HS-27A (cell line): ENCODE data around the gene DDX28.
"Not testable (repeated sequence)": the region's sequence is repeated elsewhere in the genome, so short reads cannot be mapped to it uniquely, and the experiment has no call there.

Experiments
- DNase-seq: peaks from one replicate; pipeline ENCODE4 v3.0.0-alpha.2; 2012; ENCODE audit warnings: low read depth, missing footprints

DDX28 gene

GRCh38 chr16:67994040-67994408 lies 29.0 kb downstream of the DDX28 start:
- not testable (repeated sequence) for DNase-seq

GRCh38 chr16:67993207-67994039 lies 29.6 kb downstream of the DDX28 start:
- no peak for DNase-seq

GRCh38 chr16:67992661-67993206 lies 30.3 kb downstream of the DDX28 start:
- DNase-seq: no peak

- no peak for DNase-seq
These were observed 33.0 kb downstream of the DDX28 start for GRCh38 chr16:67990018-67990386.

GRCh38 chr16:67989322-67990017 lies 33.6 kb downstream of the DDX28 start:
- DNase-seq: no peak

GRCh38 chr16:67988675-67989074 lies 34.4 kb downstream of the DDX28 start:
- DNase-seq: no peak

GRCh38 chr16:67987460-67988160 lies 35.4 kb downstream of the DDX28 start:
- DNase-seq: no peak

- DNase-seq: no peak
These were observed 36.1 kb downstream of the DDX28 start for GRCh38 chr16:67986949-67987348.

GRCh38 chr16:67982011-67982696 lies 40.9 kb downstream of the DDX28 start:
- DNase-seq: no peak

- no peak for DNase-seq
These were observed 42.9 kb downstream of the DDX28 start, which contains the start of gene DPEP3 for GRCh38 chr16:67979955-67980678. Gene DPEP3, minus strand, starts transcription at chr16:67980499. Its CDS starts 119 bp downstream, at chr16:67980380.

- DNase-seq: no peak
These were observed 45.4 kb downstream of the DDX28 start for GRCh38 chr16:67977469-67978227.

GRCh38 chr16:67977005-67977404 lies 46.0 kb downstream of the DDX28 start:
- no peak for DNase-seq

GRCh38 chr16:67976205-67976604 lies 46.8 kb downstream of the DDX28 start:
- no peak for DNase-seq

GRCh38 chr16:67975321-67976105 lies 47.5 kb downstream of the DDX28 start:
- DNase-seq: no peak

- DNase-seq: not testable (repeated sequence)
These were observed 50.7 kb downstream of the DDX28 start for GRCh38 chr16:67972285-67972684.

GRCh38 chr16:67971111-67971510 lies 51.9 kb downstream of the DDX28 start:
- no peak for DNase-seq
